ENCODE results near the gene HOXC5.
"Not testable (repeated sequence)": the region's sequence is repeated elsewhere in the genome, so short reads cannot be mapped to it uniquely, and the experiment has no call there.

The HOXC5 gene

DNA sequence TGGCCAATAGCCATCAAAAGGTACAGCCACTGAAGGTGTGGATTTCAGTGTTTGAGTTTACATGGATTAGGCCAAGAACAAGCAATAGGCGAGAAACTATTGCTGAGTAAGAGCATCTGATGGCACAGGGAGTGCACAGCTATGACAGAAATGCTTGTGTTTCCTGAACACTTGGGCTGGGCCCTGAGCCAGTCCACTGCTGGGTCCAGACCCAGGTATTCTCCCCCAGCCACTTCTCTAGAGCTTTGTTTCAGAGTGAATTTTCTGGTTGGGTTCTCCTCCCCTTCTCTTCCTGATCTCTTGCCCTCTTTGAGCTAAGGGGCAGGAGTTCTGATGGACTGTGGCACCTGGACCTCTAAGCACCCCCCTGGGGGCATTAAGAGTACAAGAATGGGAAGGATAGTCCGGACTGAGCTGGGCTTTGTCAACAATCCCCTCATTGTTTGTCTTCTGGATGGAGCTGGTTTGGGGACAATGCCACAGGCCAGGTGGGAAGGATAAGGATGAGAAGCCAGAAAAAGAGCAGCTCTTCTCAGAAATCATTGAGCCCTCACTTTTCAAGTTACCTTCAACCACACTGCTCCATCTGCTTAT, 8.3 kb downstream of the HOXC5 start:
- H3K36me3 ChIP-seq (ENCODE audit: control insufficient read depth in 1 of 2, insufficient read depth in 2 of 2, low read length in 2 of 2), result no peaks in the 10 kb centered on the region
- H3K9ac ChIP-seq (ENCODE audit: low read depth in 1 of 2, low read length in 2 of 2), result no peak overlapping the region
- H3K9me3 ChIP-seq (ENCODE audit: control insufficient read depth in 1 of 2, low read length in 2 of 2), result no peaks in the 10 kb centered on the region
- peaks cover 80 to 92% of the 10 kb centered on the region in 2 donors for H3K27me3 ChIP-seq (ENCODE audit: control insufficient read depth in 1 of 2, insufficient read depth in 2 of 2, low read length in 2 of 2)
- H3K4me3 ChIP-seq (ENCODE audit: low read depth in 1 of 2, low read length in 2 of 2), result no peak overlapping the region
- H3K27ac ChIP-seq (ENCODE audit: low read depth, low read length), result no peak overlapping the region
- H3K4me1 ChIP-seq (ENCODE audit: control insufficient read depth in 1 of 2, insufficient read depth in 2 of 2, low read length in 2 of 2), result no peaks in the 10 kb centered on the region

- not testable (repeated sequence) for H3K4me3 ChIP-seq (ENCODE audit: low read depth in 1 of 2, low read length in 2 of 2); H3K4me1 ChIP-seq (ENCODE audit: control insufficient read depth in 1 of 2, insufficient read depth in 2 of 2, low read length in 2 of 2); H3K27ac ChIP-seq (ENCODE audit: low read depth, low read length); H3K36me3 ChIP-seq (ENCODE audit: control insufficient read depth in 1 of 2, insufficient read depth in 2 of 2, low read length in 2 of 2); H3K9me3 ChIP-seq (ENCODE audit: control insufficient read depth in 1 of 2, low read length in 2 of 2); H3K9ac ChIP-seq (ENCODE audit: low read depth in 1 of 2, low read length in 2 of 2)
- H3K27me3 ChIP-seq (ENCODE audit: control insufficient read depth in 1 of 2, insufficient read depth in 2 of 2, low read length in 2 of 2), result peaks cover 79 to 92% of the 10 kb centered on the region in 2 donors
Observed at GRCh38 chr12:54042033-54042432, 9.2 kb downstream of the HOXC5 start.

GRCh38 chr12:54042970-54043853, 10.4 kb downstream of the HOXC5 start:
- no peak overlapping the region for H3K4me3 ChIP-seq (ENCODE audit: low read depth in 1 of 2, low read length in 2 of 2)
- no peaks in the 10 kb centered on the region for H3K36me3 ChIP-seq (ENCODE audit: control insufficient read depth in 1 of 2, insufficient read depth in 2 of 2, low read length in 2 of 2)
- H3K9ac ChIP-seq (ENCODE audit: low read depth in 1 of 2, low read length in 2 of 2), result no peak overlapping the region
- H3K4me1 ChIP-seq (ENCODE audit: control insufficient read depth in 1 of 2, insufficient read depth in 2 of 2, low read length in 2 of 2), result no peaks in the 10 kb centered on the region
- peaks cover 82 to 92% of the 10 kb centered on the region in 2 donors for H3K27me3 ChIP-seq (ENCODE audit: control insufficient read depth in 1 of 2, insufficient read depth in 2 of 2, low read length in 2 of 2)
- H3K27ac ChIP-seq (ENCODE audit: low read depth, low read length), result no peak overlapping the region
- no peaks in the 10 kb centered on the region for H3K9me3 ChIP-seq (ENCODE audit: control insufficient read depth in 1 of 2, low read length in 2 of 2)

DNA sequence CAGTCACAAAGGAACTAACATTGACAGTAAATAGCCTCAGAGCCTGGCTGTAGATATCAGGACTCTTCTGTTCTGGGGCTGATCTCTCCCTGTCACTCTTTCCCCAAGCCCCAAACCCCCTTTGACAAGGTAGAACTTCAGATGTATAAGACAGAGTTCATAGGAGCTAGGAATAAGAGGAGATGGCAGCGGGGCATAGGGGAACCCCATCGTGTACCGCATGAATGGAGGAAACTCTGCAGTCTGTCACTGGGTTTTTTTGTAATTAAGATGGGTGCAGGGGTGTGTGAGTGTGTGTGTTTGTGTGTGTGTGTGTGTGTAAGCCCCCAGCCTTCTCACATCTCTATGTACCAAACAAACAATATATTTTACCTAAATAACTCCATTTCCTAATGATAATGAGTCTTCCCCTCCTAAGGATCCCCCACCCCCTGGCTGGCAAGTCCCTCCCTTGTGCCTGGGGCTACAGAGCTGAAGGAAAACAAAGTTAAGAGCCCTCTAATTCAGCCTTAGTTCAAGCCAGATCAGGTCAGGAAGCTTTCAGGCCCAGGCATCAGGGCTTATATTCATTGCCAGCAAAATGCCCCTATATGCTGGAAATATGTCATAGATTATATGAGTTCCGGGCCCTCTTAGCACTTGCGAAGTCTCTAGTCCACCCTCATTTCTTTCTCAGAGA, 11.7 kb downstream of the HOXC5 start:
- no peaks in the 10 kb centered on the region for H3K4me1 ChIP-seq (ENCODE audit: control insufficient read depth in 1 of 2, insufficient read depth in 2 of 2, low read length in 2 of 2)
- H3K9ac ChIP-seq (ENCODE audit: low read depth in 1 of 2, low read length in 2 of 2), result no peak overlapping the region
- no peak overlapping the region for H3K27ac ChIP-seq (ENCODE audit: low read depth, low read length)
- no peaks in the 10 kb centered on the region for H3K9me3 ChIP-seq (ENCODE audit: control insufficient read depth in 1 of 2, low read length in 2 of 2)
- H3K36me3 ChIP-seq (ENCODE audit: control insufficient read depth in 1 of 2, insufficient read depth in 2 of 2, low read length in 2 of 2), result no peaks in the 10 kb centered on the region
- H3K27me3 ChIP-seq (ENCODE audit: control insufficient read depth in 1 of 2, insufficient read depth in 2 of 2, low read length in 2 of 2), result peaks cover 82 to 89% of the 10 kb centered on the region in 2 donors
- H3K4me3 ChIP-seq (ENCODE audit: low read depth in 1 of 2, low read length in 2 of 2), result no peak overlapping the region

DNA sequence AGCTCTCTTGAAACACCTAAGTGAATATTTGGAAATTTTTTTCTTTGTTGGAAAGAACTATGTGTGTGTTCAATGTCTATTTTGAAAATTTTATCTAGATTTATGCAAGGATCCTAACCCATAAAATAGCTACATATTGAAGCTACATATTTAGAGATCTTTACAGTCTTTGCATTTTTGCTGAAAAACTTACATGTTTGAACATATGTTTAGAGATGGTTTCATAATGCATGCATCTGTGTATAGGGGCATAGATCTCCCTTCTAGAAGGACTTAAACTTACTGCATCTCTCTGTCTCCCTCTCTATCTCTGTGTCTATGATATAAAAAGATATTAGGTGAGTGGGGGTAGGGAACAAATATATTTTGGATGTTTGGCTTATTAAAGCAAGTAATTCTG, 12.6 kb downstream of the HOXC5 start:
- Histone ChIP-seq H3K9ac (ENCODE audit: low read depth in 1 of 2, low read length in 2 of 2) (no peak overlapping the region), H3K36me3 (ENCODE audit: control insufficient read depth in 1 of 2, insufficient read depth in 2 of 2, low read length in 2 of 2) (no peaks in the 10 kb centered on the region), H3K27ac (ENCODE audit: low read depth, low read length) (no peak overlapping the region), H3K9me3 (ENCODE audit: control insufficient read depth in 1 of 2, low read length in 2 of 2) (no peaks in the 10 kb centered on the region), H3K4me1 (ENCODE audit: control insufficient read depth in 1 of 2, insufficient read depth in 2 of 2, low read length in 2 of 2) (no peaks in the 10 kb centered on the region), H3K4me3 (ENCODE audit: low read depth in 1 of 2, low read length in 2 of 2) (no peak overlapping the region), H3K27me3 (ENCODE audit: control insufficient read depth in 1 of 2, insufficient read depth in 2 of 2, low read length in 2 of 2) (peaks cover 82 to 89% of the 10 kb centered on the region in 2 donors)

DNA sequence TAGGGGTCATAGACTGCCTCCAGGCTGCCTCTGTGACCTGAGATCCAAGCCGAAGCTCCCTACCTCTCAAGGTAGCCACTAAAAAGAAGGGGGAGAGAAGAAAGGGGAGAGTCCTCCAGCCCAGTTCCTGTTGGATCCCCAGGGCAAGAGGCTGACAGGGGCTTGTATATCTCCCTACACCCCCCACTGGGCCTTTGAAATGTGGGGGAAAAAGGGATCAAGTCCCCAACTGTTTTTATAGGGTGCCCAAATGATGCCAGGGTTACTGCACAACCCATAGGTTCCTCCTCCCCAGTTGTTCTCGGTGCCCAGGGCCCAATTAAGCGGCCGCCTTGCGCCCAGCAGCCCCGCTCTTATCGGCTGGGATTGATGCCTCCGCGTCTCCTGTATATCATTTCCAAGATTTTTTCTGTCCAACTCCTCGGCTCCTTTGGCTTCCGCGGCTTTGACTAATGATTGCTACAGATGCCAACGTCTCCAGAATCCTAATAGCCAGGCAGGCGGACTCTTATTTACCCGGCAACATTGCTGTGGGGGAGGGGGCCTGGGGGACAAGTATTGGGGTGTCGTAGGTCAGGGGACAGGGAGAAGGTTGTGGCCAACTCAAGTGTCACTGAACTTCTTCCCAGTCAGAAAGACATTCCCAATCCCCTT, 13.1 kb downstream of the HOXC5 start:
- H3K4me3 ChIP-seq (ENCODE audit: low read depth in 1 of 2, low read length in 2 of 2), result no peak overlapping the region
- H3K27me3 ChIP-seq (ENCODE audit: control insufficient read depth in 1 of 2, insufficient read depth in 2 of 2, low read length in 2 of 2), result peaks cover 85 to 90% of the 10 kb centered on the region in 2 donors
- no peak overlapping the region for H3K9ac ChIP-seq (ENCODE audit: low read depth in 1 of 2, low read length in 2 of 2)

GRCh38 chr12:54046809-54047159, 13.9 kb downstream of the HOXC5 start:
- Histone ChIP-seq H3K9me3 (ENCODE audit: control insufficient read depth in 1 of 2, low read length in 2 of 2) (no peaks in the 10 kb centered on the region), H3K4me1 (ENCODE audit: control insufficient read depth in 1 of 2, insufficient read depth in 2 of 2, low read length in 2 of 2) (peaks cover 9% of the 10 kb centered on the region in 2 donors), H3K27me3 (ENCODE audit: control insufficient read depth in 1 of 2, insufficient read depth in 2 of 2, low read length in 2 of 2) (peaks cover 89 to 92% of the 10 kb centered on the region in 2 donors), H3K36me3 (ENCODE audit: control insufficient read depth in 1 of 2, insufficient read depth in 2 of 2, low read length in 2 of 2) (no peaks in the 10 kb centered on the region), H3K9ac (ENCODE audit: low read depth in 1 of 2, low read length in 2 of 2) (no peak overlapping the region), H3K27ac (ENCODE audit: low read depth, low read length) (no peak overlapping the region), H3K4me3 (ENCODE audit: low read depth in 1 of 2, low read length in 2 of 2) (peak overlapping the region in 1 of 2 donors; percentile 2)

More for the DNA sequence above, 13.1 kb downstream of the HOXC5 start:
- Histone ChIP-seq H3K9me3 (ENCODE audit: control insufficient read depth in 1 of 2, low read length in 2 of 2) (no peaks in the 10 kb centered on the region), H3K4me1 (ENCODE audit: control insufficient read depth in 1 of 2, insufficient read depth in 2 of 2, low read length in 2 of 2) (peaks cover under 1 to 2% of the 10 kb centered on the region in 2 donors), H3K36me3 (ENCODE audit: control insufficient read depth in 1 of 2, insufficient read depth in 2 of 2, low read length in 2 of 2) (no peaks in the 10 kb centered on the region), H3K27ac (ENCODE audit: low read depth, low read length) (no peak overlapping the region)

DNA sequence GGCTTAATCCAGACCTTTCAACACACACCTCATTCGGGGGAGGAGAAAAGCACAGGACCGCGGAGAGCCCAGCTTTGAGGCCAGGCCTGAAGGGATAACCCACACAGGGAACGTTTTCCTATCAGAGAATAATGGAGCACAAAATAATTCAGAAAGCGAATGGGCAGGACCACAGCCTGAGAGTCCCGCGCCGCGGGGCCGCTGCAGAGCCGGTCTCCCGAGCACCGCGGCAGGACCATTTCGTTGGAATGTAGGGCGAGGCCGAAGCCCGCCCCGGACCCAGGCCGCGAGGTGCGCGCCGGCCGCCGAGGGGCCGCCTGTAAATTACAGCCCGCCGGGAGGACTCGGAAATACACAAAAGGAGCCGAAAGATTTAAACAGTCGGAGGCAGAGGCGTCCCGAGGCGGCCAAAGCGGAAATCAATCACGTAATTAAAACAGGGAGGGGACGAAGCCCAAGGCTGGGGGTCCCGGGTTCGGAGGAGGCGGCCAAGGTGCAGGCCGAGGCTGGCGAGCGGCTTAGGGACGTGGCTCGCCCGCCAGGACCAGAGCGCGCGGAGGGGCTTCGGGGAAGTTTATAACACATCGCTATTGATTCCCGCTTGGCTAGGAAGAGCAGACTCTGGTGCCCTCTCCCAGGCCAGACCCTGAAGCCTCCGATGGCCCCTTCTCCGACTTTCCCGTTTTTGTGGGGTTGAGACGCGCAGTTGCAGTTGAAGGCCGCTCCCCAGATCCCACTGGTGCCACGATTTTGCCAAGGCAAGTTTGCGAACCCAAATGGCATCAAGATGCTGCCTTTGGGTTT, 14.5 kb downstream of the HOXC5 start:
- Histone ChIP-seq H3K9ac (ENCODE audit: low read depth in 1 of 2, low read length in 2 of 2) (no peak overlapping the region), H3K4me3 (ENCODE audit: low read depth in 1 of 2, low read length in 2 of 2) (peak overlapping the region in 1 of 2 donors; percentile 2), H3K27me3 (ENCODE audit: control insufficient read depth in 1 of 2, insufficient read depth in 2 of 2, low read length in 2 of 2) (peaks cover 87 to 94% of the 10 kb centered on the region in 2 donors)

DNA sequence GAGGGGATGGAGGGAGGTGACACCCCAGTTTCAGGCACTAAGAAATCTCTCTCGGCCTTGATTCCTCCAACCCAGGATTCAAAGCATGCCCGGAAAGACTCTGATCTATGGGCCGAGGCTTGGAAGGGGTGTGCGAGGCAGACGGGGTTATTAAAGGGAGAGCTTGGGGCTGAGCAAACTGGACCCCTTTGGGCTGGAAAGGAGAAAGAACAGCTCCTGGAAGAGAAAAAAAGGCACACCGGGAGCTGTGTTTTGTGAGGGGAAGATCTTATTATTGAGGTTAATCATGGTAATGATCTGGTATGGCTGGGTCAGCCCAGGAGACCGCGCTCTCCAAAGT, 15.1 kb downstream of the HOXC5 start:
- Histone ChIP-seq H3K4me1 (ENCODE audit: control insufficient read depth in 1 of 2, insufficient read depth in 2 of 2, low read length in 2 of 2) (peaks cover 16 to 18% of the 10 kb centered on the region in 2 donors), H3K36me3 (ENCODE audit: control insufficient read depth in 1 of 2, insufficient read depth in 2 of 2, low read length in 2 of 2) (no peaks in the 10 kb centered on the region), H3K27me3 (ENCODE audit: control insufficient read depth in 1 of 2, insufficient read depth in 2 of 2, low read length in 2 of 2) (peaks cover 87 to 94% of the 10 kb centered on the region in 2 donors), H3K4me3 (ENCODE audit: low read depth in 1 of 2, low read length in 2 of 2) (no peak overlapping the region), H3K27ac (ENCODE audit: low read depth, low read length) (no peak overlapping the region), H3K9ac (ENCODE audit: low read depth in 1 of 2, low read length in 2 of 2) (no peak overlapping the region), H3K9me3 (ENCODE audit: control insufficient read depth in 1 of 2, low read length in 2 of 2) (no peaks in the 10 kb centered on the region)

More for the DNA sequence above, 14.5 kb downstream of the HOXC5 start:
- no peaks in the 10 kb centered on the region for H3K36me3 ChIP-seq (ENCODE audit: control insufficient read depth in 1 of 2, insufficient read depth in 2 of 2, low read length in 2 of 2)
- H3K4me1 ChIP-seq (ENCODE audit: control insufficient read depth in 1 of 2, insufficient read depth in 2 of 2, low read length in 2 of 2), result peaks cover 11 to 12% of the 10 kb centered on the region in 2 donors
- no peaks in the 10 kb centered on the region for H3K9me3 ChIP-seq (ENCODE audit: control insufficient read depth in 1 of 2, low read length in 2 of 2)
- H3K27ac ChIP-seq (ENCODE audit: low read depth, low read length), result no peak overlapping the region
